ENCODE results near the gene ZNF568. TPM values are rescaled to one million over a fixed set of nuclear protein-coding genes. Genes with fewer than 3 reads are reported as not detected.

ZNF568 gene
- total RNA-seq, 2 donors from 2014 or later = 6.3 to 7.3 TPM

DNA sequence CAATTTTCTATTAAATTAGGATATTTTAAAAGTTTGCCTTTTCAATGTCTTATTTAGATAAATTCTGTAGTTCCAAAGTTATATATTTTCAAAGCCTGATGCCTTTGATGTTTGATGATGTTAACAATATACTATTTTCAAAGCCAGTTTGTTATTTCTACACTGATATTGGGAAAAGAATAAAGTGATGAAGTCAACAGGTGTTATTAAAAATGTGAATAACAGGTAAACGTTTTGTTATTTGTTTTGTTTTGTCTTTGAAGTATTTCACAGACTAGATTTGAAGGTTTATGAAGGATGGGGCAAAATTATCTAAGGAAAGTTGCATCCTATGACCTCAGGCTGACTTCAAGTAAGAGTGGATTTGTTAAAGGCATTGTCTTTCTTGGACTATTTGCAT lies 129.0 kb downstream of the ZNF568 start:
- H3K4me1 Mint-ChIP-seq = no peaks in the 10 kb centered on the region
- DNase-seq (no peak), ATAC-seq (no peak)
- H3K27me3 Mint-ChIP-seq = no peaks in the 10 kb centered on the region
- H3K27ac Mint-ChIP-seq = no peak overlapping the region
- no peak overlapping the region for H3K4me3 Mint-ChIP-seq
- peaks cover 3% of the 10 kb centered on the region for H3K9me3 ChIP-seq (ENCODE audit: control insufficient read depth, low read length, poor library complexity, severe bottlenecking)
- H3K36me3 Mint-ChIP-seq (ENCODE audit: low read depth) = no peaks in the 10 kb centered on the region

Other genes starting within 250 kb of the ZNF568 start
- 10 to 100 TPM in 1 of 2 donors, 1 to 10 TPM in 1; 9.0 to 11.1 TPM for gene ZNF461, start 249.5 kb upstream of the ZNF568 start, total RNA-seq
- gene ZNF567, start 228.7 kb upstream of the ZNF568 start, total RNA-seq = 1 to 10 TPM; 6.1 to 7.4 TPM
- gene ZNF850, start 143.5 kb upstream of the ZNF568 start, total RNA-seq = 1 to 10 TPM; 2.0 to 2.4 TPM
- gene ZNF790, start 77.9 kb upstream of the ZNF568 start, total RNA-seq = 1 to 10 TPM; 2.6 to 4.5 TPM
- 1 to 10 TPM; 8.2 to 8.4 TPM for gene ZNF345, start 65.5 kb upstream of the ZNF568 start, total RNA-seq
- gene ZNF829, start within 50 bp of the ZNF568 start, total RNA-seq = 1 to 10 TPM; 3.9 TPM
- 1 to 10 TPM; 6.4 to 8.3 TPM for gene ZNF420, start 162.1 kb downstream of the ZNF568 start, total RNA-seq

Data from T-helper 17 cell (primary cell).